Neutrophil (primary cell): ENCODE data around the gene VPS41.

ENCODE experiments used
- H3K27ac ChIP-seq: fragments of 200-600 bp; sonication (generic); 2 replicates; pipeline ENCODE4 v1.5.1; 2016; ENCODE audit warnings: mild to moderate bottlenecking, moderate library complexity
- H3K27me3 ChIP-seq: fragments of 200-600 bp; sonication (generic); 2 replicates; pipeline ENCODE4 v1.6.0; 2016; ENCODE audit warnings: mild to moderate bottlenecking
- H3K36me3 ChIP-seq: fragments of 200-600 bp; sonication (generic); 2 replicates; pipeline ENCODE4 v1.5.1; 2017
- H3K4me1 ChIP-seq, 2 experiments: fragments of 200-600 bp in 1 of 2; sonication (generic) in 1 of 2; 1 replicate in 1 of 2; 2 replicates in 1 of 2; pipeline versions ENCODE4 v1.5.1 to v1.6.1; 2013 to 2016; ENCODE audit warnings: low read depth in 1 of 2, low read length in 1 of 2, mild to moderate bottlenecking in 1 of 2, moderate library complexity in 1 of 2; ENCODE audit not compliant: control insufficient read depth in 1 of 2, insufficient read depth in 1 of 2
- H3K4me3 ChIP-seq, 2 experiments: fragments of 200-600 bp in 1 of 2; sonication (generic) in 1 of 2; 1 replicate in 1 of 2; 2 replicates in 1 of 2; pipeline ENCODE4 v1.5.1; 2013 to 2016; ENCODE audit warnings: low read depth in 1 of 2, low read length in 1 of 2, mild to moderate bottlenecking in 1 of 2, moderate library complexity in 1 of 2
- H3K9me3 ChIP-seq: fragments of 200-600 bp; sonication (generic); 2 replicates; pipeline ENCODE4 v1.5.1; 2016
- CTCF ChIP-seq: fragments of 200-600 bp; sonication (generic); IDR thresholded peaks from 2 replicates; pipeline ENCODE4 v1.5.1; 2016; ENCODE audit warnings: antibody characterized with exemption

Gene VPS41

GRCh38 chr7:38928506-38928905 is 19.5 kb upstream of the VPS41 start:
- Histone ChIP-seq H3K4me3 (no peak overlapping the region), H3K4me1 (no peaks in the 10 kb centered on the region), H3K27ac (no peak overlapping the region), H3K36me3 (no peaks in the 10 kb centered on the region), H3K9me3 (no peaks in the 10 kb centered on the region), H3K27me3 (no peaks in the 10 kb centered on the region)
- no peak for TF ChIP-seq CTCF

- H3K36me3 ChIP-seq = no peaks in the 10 kb centered on the region
- H3K27me3 ChIP-seq = no peaks in the 10 kb centered on the region
- no peaks in the 10 kb centered on the region for H3K4me1 ChIP-seq
- no peak for TF ChIP-seq CTCF
- H3K27ac ChIP-seq = no peak overlapping the region
- no peaks in the 10 kb centered on the region for H3K9me3 ChIP-seq
- H3K4me3 ChIP-seq = no peak overlapping the region
Observed at GRCh38 chr7:38927751-38928150, 18.8 kb upstream of the VPS41 start.

GRCh38 chr7:38920731-38921130 is 11.7 kb upstream of the VPS41 start:
- H3K27ac ChIP-seq = no peak overlapping the region
- TF ChIP-seq CTCF = no peak
- no peaks in the 10 kb centered on the region for H3K36me3 ChIP-seq
- no peak overlapping the region for H3K4me3 ChIP-seq
- H3K27me3 ChIP-seq = no peaks in the 10 kb centered on the region
- no peaks in the 10 kb centered on the region for H3K4me1 ChIP-seq
- no peaks in the 10 kb centered on the region for H3K9me3 ChIP-seq

GRCh38 chr7:38916396-38916795 is 7.4 kb upstream of the VPS41 start:
- H3K27me3 ChIP-seq = no peaks in the 10 kb centered on the region
- H3K36me3 ChIP-seq = no peaks in the 10 kb centered on the region
- no peak overlapping the region for H3K27ac ChIP-seq
- no peak overlapping the region for H3K4me3 ChIP-seq
- no peak for TF ChIP-seq CTCF
- no peaks in the 10 kb centered on the region for H3K4me1 ChIP-seq
- H3K9me3 ChIP-seq = no peaks in the 10 kb centered on the region

- H3K9me3 ChIP-seq = no peaks in the 10 kb centered on the region
- no peaks in the 10 kb centered on the region for H3K27me3 ChIP-seq
- peaks cover 16 to 18% of the 10 kb centered on the region in 2 experiments for H3K4me1 ChIP-seq
- TF ChIP-seq CTCF = no peak
- H3K4me3 ChIP-seq = no peak overlapping the region
- no peak overlapping the region for H3K27ac ChIP-seq
- no peaks in the 10 kb centered on the region for H3K36me3 ChIP-seq
Observed at GRCh38 chr7:38909870-38910269, 879 bp upstream of the VPS41 start.

- Histone ChIP-seq H3K36me3 (no peaks in the 10 kb centered on the region), H3K4me3 (no peak overlapping the region), H3K27me3 (no peaks in the 10 kb centered on the region), H3K27ac (no peak overlapping the region), H3K9me3 (no peaks in the 10 kb centered on the region), H3K4me1 (peaks cover 16 to 18% of the 10 kb centered on the region in 2 experiments)
- no peak for TF ChIP-seq CTCF
Observed at GRCh38 chr7:38907766-38908165, 1.2 kb downstream of the VPS41 start.
